SK-N-SH treated with all-trans-retinoic acid at 6 μM for 48 hours (cell line): ENCODE data around the gene AKAP4.

Source experiments
- CSDC2 ChIP-seq: fragments of 250-450 bp; sonication (Bioruptor Pico); IDR thresholded peaks from 2 replicates; pipeline ENCODE4 v1.5.0; 2020; ENCODE audit warnings: mild to moderate bottlenecking, moderate library complexity
- CSRNP3 ChIP-seq: fragments of 250-450 bp; sonication (Bioruptor Pico); IDR thresholded peaks from 2 replicates; pipeline ENCODE4 v1.5.1; 2021; ENCODE audit warnings: mild to moderate bottlenecking, moderate library complexity
- ESRRG ChIP-seq: fragments of 250-450 bp; sonication (Bioruptor Pico); IDR thresholded peaks from 2 replicates; pipeline ENCODE4 v1.6.1; 2021; ENCODE audit warnings: mild to moderate bottlenecking
- RARB ChIP-seq: fragments of 250-450 bp; sonication (Bioruptor Pico); IDR thresholded peaks from 2 replicates; pipeline ENCODE4 v1.8.0; 2021; ENCODE audit warnings: mild to moderate bottlenecking, moderate library complexity
- TOX ChIP-seq: fragments of 250-450 bp; sonication (Bioruptor Pico); IDR thresholded peaks from 2 replicates; pipeline ENCODE4 v1.8.0; 2021; ENCODE audit warnings: mild to moderate bottlenecking, moderate library complexity, borderline replicate concordance
- ZFP3 ChIP-seq: fragments of 250-450 bp; sonication (Bioruptor Pico); IDR thresholded peaks from 2 replicates; pipeline ENCODE4 v1.5.0; 2020; ENCODE audit warnings: mild to moderate bottlenecking, moderate library complexity
- ZFP30 ChIP-seq: fragments of 450-650 bp; formaldehyde crosslinking; IDR thresholded peaks from 2 replicates; pipeline ENCODE4 v1.5.0; 2022; ENCODE audit warnings: mild to moderate bottlenecking, moderate library complexity
- ZNF565 ChIP-seq: fragments of 450-650 bp; formaldehyde crosslinking; conservative IDR thresholded peaks from 2 replicates; pipeline ENCODE4 v1.5.0; 2020; ENCODE audit warnings: low read depth, mild to moderate bottlenecking, moderate library complexity
- ZNF70 ChIP-seq: fragments of 450-650 bp; formaldehyde crosslinking; IDR thresholded peaks from 2 replicates; pipeline ENCODE4 v1.5.0; 2020; ENCODE audit warnings: mild to moderate bottlenecking, moderate library complexity
- TF ChIP-seq, protein P1 (sequence below): fragments of 250-450 bp; sonication (Bioruptor Pico); IDR thresholded peaks from 2 replicates; pipeline ENCODE4 v1.8.0; 2020; ENCODE audit warnings: mild to moderate bottlenecking, moderate library complexity, borderline replicate concordance
- TF ChIP-seq, protein P2 (sequence below): fragments of 250-450 bp; sonication (Bioruptor Pico); IDR thresholded peaks from 2 replicates; pipeline ENCODE4 v1.5.0; 2020; ENCODE audit warnings: mild to moderate bottlenecking, moderate library complexity

GRCh38 chrX:50147972-50148371 is 52.8 kb downstream of the AKAP4 start:
- TF ChIP-seq ZFP30 (CRISPR knock-in tag) (no peak), ZFP3 (CRISPR knock-in tag) (no peak), RARB (no peak), CSRNP3 (CRISPR knock-in tag) (no peak), CSDC2 (CRISPR knock-in tag) (no peak), ZNF70 (CRISPR knock-in tag) (no peak), ESRRG (no peak), ZNF565 (CRISPR knock-in tag) (no peak), TOX (no peak)
- TF ChIP-seq, protein P1, sequence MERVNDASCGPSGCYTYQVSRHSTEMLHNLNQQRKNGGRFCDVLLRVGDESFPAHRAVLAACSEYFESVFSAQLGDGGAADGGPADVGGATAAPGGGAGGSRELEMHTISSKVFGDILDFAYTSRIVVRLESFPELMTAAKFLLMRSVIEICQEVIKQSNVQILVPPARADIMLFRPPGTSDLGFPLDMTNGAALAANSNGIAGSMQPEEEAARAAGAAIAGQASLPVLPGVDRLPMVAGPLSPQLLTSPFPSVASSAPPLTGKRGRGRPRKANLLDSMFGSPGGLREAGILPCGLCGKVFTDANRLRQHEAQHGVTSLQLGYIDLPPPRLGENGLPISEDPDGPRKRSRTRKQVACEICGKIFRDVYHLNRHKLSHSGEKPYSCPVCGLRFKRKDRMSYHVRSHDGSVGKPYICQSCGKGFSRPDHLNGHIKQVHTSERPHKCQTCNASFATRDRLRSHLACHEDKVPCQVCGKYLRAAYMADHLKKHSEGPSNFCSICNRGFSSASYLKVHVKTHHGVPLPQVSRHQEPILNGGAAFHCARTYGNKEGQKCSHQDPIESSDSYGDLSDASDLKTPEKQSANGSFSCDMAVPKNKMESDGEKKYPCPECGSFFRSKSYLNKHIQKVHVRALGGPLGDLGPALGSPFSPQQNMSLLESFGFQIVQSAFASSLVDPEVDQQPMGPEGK (CRISPR knock-in tag), result no peak
- TF ChIP-seq, protein P2, sequence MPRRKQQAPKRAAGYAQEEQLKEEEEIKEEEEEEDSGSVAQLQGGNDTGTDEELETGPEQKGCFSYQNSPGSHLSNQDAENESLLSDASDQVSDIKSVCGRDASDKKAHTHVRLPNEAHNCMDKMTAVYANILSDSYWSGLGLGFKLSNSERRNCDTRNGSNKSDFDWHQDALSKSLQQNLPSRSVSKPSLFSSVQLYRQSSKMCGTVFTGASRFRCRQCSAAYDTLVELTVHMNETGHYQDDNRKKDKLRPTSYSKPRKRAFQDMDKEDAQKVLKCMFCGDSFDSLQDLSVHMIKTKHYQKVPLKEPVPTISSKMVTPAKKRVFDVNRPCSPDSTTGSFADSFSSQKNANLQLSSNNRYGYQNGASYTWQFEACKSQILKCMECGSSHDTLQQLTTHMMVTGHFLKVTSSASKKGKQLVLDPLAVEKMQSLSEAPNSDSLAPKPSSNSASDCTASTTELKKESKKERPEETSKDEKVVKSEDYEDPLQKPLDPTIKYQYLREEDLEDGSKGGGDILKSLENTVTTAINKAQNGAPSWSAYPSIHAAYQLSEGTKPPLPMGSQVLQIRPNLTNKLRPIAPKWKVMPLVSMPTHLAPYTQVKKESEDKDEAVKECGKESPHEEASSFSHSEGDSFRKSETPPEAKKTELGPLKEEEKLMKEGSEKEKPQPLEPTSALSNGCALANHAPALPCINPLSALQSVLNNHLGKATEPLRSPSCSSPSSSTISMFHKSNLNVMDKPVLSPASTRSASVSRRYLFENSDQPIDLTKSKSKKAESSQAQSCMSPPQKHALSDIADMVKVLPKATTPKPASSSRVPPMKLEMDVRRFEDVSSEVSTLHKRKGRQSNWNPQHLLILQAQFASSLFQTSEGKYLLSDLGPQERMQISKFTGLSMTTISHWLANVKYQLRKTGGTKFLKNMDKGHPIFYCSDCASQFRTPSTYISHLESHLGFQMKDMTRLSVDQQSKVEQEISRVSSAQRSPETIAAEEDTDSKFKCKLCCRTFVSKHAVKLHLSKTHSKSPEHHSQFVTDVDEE (CRISPR knock-in tag), result no peak
